Midbrain (tissue), 1 donor: ENCODE results near the gene SAFB.
A peak's percentile ranks its signal among the peaks of the same experiment; 100 is the strongest.
"Not testable (repeated sequence)": the region's sequence is repeated elsewhere in the genome, so short reads cannot be mapped to it uniquely, and the experiment has no call there.

Experiments used
- DNase-seq: peaks from one replicate; lab custom pipeline; 2025; lab: John Stamatoyannopoulos, UW

SAFB gene

DNA sequence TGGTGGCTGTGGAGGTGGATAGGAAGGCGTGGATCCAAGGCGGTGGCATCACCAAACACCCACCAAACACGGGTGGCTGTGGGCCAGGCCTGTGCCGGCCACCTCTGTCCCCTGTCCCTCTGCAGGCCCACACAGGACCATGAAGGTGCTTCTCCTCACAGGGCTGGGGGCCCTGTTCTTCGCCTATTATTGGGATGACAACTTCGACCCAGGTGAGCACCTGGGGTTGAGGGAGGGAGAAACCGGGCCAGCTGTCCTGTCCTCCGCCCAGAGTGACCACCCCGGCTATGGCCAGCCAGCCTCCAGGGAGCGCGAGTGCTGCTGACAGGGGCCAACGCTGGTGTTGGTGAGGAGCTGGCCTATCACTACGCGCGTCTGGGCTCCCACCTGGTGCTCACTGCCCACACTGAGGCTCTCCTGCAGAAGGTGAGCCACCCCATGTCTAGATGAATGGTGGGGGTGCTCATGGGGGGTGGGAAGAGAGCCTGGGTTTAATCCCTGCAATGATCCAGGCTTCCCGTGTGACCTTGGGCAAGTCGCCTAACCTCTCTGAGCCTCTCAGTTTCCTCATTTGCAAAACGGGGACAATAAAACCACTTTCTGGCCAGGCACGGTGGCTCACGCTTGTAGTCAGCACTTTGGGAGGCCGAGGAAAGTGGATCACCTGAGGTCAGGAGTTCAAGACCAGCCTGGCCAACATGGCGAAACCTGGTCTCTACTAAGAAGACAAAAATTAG, 62.0 kb downstream of the SAFB start:
- no peak for DNase-seq

DNA sequence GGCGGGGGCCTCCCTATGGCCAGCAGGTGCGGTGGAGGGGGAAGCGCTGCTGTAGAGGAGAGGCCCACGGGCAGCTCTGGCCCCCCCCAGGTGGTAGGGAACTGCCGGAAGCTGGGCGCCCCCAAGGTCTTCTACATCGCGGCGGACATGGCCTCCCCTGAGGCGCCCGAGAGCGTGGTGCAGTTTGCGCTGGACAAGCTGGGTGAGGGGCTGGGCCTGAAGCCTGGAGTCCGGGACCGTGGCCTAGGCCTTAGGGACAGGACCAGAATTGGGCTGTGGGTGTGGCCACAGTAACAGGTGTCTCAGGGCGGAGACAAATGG, 63.4 kb downstream of the SAFB start:
- DNase-seq, result no peak

DNA sequence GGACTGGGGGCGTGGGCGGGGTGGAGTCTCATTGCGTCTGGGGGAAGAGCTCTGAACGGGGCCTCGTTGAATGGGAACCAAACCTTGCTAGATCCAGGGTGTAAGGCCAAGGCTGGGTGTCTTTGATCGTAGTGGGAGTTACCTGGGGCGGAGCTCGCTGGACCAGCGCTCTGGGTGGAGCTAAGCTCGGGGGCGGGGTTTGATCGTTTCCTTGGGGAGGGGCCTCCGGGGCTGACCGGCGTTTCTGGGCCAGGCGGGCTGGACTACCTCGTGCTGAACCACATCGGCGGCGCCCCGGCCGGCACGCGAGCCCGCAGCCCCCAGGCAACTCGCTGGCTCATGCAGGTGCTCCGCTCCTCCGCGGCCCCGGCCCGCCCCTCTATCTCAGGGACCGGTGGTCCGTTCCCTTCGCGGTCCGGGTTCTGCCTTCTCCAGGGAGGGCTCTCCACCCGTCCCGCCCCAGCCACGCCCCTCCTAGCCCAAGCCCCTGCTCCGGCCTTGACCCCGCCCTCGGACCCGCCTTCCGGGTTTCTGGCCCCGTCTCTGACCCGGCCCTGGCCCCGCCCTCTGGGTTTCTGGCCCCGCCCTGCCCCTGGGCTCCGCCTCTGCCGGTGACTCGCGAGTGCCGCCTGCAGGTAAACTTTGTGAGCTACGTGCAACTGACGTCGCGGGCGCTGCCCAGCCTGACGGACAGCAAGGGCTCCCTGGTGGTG, 63.9 kb downstream of the SAFB start:
- peak; percentile 82 for DNase-seq

DNA sequence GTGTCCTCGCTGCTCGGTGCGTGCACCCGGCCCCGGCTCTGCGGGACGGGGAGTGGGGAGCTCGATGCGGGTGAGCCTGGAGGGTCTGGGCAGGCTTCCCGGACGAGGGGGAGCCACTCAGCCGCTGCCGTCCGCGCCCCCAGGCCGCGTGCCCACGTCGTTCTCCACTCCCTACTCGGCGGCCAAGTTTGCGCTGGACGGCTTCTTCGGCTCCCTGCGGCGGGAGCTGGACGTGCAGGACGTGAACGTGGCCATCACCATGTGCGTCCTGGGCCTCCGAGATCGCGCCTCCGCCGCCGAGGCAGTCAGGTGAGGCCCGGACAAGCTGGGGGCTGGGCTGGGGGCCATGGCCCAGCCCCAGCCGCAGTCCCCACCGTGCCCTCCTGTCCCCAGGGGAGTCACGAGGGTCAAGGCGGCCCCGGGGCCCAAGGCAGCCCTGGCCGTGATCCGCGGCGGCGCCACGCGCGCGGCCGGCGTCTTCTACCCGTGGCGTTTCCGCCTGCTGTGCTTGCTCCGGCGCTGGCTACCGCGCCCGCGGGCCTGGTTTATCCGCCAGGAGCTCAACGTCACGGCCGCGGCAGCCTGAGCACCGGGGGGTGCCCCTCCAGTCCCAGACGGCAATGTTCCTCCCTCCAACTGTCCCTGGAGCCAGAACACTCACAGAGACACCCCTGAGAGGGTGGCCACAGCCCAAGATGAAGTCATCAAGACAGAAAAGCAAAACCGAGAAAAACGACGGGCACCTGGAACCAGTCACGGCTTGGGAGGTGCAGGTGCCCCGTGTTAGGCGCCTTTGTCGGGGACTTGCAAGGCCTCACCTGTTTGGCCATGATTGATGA, 64.7 kb downstream of the SAFB start:
- DNase-seq, result no peak

DNA sequence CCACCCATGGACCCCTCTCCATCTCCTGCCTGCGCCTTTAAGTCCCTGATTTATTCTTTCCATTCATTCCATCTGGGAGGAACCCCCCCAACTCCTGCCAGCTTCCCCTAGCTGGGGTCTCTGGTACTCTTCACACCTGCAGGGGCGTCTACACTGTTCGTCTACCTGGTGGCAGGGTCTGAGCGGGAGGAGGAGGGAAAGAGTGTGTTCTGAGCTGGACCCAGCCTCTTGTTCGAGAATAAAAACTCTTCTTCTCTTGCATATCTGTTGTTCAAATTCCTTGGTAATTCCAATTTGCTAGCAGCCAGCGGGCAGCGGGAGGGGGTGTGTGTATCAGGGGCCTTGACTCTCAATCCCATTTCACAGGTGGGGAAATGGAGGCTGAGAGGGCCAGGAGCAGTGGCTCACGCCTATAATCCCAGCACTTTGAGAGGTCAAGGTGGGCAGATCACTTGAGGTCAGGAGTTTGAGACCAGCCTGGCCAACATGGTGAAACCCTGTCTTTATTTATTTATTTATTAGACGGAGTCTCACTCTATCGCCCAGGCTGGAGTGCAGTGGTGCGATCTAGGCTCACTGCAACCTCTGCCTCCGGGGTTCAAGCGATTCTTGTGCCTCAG, 65.5 kb downstream of the SAFB start:
- DNase-seq, result not testable (repeated sequence)

DNA sequence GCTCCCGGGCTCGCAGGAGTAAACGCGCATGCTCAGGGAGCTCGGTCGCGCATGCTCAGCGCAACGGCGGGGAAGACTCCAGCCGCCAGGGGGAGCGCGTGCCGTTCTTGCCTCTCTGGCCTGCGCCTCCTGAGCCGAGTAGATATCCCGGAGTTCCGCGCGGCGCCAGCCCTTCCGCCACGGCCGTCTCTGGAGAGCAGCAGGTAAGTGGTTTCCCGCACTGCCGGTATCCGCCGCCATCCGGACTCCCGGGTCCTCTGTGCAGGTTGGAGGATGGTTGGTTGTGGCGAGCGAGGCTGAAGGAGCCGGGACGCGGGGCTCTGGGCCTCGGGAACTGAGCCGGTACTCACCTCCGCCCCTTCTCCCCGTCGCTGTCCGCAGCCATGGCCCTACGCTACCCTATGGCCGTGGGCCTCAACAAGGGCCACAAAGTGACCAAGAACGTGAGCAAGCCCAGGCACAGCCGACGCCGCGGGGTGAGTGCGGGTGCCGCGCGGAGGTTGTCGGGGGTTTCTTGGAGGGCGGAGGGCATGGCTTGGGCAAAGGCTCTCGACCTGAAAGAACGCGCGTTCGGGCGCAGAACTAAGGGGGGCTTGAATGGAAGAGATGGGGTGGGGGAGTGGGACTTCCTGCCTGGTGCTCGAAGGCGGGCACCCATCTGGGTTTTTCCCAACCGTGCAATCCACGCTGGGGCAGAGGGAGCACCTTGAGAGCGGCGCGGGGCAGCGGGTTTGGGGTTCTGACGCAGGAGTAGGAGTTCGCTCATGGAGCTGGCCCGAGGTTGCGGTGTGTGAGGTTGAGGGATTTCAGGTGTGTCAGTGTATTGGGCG, 67.5 kb downstream of the SAFB start, which contains the start of gene RPL36:
Gene RPL36 (plus strand): TSS at position 171 of the 830 bp plus-strand sequence. CDS start 213 bp downstream, at position 384.
- peak; percentile 95 for DNase-seq

DNA sequence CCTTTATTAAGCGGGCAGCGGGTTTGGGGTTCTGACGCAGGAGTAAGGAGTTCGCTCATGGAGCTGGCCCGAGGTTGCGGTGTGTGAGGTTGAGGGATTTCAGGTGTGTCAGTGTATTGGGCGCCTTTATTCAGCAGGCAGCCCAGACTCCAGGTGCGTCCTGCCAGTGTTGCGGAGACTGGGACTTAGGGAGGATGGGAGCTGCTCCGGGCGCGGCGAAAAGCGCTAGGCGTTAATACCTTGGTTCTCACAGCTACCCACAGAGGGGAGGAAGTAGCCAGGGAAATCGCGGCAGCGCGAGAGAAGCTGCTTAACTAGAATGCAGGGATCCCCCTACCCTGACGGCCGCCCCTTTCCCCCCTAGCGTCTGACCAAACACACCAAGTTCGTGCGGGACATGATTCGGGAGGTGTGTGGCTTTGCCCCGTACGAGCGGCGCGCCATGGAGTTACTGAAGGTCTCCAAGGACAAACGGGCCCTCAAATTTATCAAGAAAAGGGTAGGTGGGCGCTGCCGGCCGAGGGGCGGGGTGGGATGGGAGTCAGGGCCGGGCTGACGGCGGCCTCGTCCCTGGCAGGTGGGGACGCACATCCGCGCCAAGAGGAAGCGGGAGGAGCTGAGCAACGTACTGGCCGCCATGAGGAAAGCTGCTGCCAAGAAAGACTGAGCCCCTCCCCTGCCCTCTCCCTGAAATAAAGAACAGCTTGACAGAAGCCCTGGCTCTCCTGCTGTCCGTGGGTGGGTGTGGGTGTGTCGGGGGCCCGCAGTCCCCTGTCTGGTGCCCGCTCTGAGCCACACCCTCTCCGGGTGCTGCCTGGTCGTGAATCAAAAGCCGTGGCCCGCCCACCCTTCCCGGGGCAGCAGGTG, 68.3 kb downstream of the SAFB start:
- no peak for DNase-seq

DNA sequence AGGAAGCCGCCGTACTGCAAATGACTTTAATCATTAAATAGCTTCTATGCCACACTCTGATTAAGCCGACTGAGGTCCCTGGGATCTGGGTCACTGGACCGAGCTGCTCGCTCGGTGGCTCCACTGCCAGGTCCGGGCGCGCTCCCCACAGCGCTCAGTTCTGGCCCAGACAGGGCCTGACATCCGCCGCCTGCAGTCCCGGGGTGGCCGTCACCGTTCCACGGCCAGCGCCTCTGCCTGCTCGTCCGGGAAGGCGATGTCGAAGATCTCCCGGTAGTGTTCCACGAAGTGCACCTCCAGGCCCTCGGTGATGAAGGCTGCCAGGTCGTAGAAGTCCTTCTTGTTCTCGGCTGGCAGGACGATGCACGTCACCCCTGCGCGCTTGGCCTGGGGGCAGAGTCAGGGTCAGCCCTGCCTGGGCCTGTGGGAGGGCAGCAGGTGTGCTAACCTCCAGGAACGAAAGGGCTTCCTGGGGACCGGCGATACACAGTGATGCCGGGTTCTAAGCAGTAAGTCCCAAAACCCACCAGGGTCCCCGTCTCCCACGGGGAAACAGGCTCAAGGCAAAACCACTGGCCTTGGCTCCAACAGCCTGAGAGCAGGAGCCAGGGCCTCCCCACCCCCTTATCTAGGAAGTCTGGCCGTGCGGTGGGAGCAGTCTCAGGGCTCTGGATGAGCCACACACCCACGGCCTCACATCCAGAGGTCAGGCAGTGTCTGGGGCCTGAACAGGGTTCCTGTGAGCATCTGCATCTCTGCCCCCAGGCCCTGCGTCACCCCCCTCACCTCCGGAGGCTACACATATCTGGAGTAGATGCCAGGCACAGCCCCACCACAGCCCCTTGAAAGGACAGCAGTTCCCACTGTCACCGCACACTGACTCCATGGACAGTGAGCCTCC, 69.2 kb downstream of the SAFB start:
- no peak for DNase-seq

DNA sequence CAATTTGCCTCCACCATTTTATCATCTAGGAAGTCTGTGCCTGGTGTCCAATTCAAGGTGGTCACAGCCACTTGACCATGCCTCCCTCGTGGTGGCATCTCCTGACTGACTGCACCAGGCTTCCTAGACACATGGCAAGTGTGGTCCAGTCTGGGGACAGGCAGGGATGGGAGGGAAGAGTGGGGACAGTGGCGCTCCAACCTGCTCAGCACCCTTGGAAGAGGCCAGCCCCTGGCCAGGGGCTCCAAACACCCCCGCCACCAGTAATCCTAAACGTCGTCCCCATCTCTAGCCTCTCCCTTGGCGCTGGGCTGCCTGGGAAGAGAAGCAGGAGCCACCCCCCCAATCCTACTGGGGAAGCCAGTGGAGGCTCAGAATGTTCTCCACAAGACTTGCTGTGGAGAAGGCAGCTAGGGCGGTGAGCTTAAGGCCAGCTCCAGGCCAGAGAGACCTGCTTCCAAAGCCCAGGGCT, 69.9 kb downstream of the SAFB start:
- DNase-seq, result no peak

DNA sequence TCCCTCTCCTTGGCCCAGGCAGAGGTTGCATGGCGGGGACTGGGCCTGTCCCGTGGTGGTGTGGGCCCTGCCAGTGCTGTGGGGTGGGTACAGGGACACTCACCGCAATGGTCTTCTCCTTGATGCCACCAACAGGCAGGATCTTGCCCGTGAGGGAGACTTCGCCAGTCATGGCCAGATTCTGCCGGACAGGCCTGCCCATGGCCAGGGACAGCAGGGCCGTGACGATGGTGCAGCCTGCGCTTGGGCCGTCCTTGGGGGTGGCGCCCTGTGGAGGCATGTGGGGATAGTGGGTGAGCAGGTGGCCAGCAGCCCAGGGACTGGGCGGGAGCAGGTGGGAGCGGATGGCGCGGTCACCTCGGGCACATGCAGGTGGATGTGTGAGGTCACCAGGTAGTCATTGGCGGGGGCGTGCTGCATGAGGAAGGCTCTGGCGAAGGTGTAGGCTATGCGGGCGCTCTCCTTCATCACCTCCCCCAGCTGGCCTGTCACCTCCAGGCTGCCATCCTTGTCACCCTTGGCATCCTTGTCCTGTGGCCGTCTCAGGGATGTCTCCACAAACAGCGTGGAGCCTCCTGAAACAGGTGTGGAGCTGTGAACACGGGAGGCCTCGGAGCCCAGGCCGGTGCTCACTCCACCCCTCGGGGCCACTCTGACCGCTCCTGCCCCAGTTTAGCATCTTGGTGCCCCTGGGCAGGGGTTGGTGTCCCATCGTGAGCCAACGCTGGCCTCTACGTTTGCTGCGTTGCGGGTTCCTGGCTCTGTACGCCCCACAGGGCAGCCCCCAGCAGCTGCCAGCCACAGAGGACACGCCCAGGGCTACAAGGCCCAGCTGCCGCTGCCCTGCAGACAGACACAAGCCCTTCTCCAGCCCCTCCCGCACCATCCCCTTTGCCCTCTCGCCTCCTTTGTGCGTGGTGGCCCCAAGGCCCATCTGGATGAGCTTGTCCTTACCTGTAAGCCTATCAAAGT, 70.6 kb downstream of the SAFB start:
- DNase-seq, result no peak

DNA sequence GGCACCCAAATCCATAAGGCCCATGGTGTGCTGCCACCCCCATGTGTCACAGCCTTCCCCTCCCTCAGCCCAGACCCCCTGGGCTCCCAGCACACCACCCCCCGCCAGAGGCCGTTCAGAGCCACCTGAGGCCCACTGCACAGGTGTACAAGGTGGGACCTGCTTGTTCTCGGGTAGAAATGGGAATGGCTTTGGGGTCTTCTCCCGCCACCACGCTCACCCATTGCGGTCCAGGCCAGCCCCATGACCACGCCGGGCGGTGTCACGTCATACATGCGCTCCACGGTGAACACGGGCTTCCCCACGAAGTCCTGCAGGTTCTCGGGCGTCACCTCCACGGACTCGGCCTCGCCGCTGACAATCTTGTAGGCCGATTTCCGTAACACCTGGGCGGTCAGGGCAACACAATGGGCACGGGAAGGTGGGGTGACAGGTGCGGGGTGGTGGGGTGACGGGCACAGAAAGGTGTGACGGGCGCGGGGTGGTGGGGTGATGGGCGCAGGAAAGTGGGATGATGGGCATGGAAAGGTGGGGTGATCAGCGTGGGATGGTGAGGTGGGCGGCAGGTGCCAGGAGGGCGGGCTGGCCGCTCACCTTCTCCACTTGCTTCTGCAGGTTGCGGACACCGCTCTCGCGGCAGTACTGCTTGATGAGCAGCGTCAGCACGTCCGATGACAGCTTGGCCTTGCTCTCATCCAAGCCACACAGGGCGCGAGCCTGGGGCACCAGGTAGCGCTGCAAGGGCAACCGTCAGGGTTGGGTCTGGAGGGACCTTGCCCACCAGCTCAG, 71.5 kb downstream of the SAFB start:
- no peak for DNase-seq

DNA sequence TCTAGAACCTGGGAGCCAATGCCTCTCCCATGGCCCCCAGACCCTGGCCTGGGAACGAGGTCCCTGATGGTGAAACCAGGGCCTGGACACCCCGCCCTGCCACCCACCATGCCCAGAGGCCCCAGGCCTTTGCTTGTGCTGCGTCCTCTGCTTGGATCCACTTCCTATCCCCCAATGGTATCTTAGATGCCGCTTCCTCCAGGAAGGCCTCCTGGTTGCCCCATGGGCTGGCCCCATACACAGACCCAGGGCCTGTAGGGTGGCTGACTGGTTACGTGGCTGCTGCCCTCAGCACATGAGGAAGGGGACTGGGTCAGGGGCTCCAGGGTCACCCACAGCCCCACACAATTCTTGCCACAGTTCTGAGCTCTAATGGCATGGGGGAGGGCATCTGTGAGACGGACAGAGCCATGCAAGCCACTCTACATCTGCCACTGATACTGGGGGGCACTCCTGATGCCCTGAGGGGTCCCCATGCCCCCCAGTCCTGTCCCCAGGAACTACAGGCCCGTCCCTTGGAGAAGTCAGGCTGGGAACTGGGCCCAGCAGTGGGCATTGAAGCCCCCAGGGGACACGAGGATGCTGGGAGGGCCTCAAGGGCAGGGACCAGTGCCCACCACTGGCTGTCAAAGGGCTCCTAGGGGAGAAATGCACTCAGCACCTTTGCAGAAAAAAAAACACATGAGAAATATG, 72.2 kb downstream of the SAFB start:
- no peak for DNase-seq

DNA sequence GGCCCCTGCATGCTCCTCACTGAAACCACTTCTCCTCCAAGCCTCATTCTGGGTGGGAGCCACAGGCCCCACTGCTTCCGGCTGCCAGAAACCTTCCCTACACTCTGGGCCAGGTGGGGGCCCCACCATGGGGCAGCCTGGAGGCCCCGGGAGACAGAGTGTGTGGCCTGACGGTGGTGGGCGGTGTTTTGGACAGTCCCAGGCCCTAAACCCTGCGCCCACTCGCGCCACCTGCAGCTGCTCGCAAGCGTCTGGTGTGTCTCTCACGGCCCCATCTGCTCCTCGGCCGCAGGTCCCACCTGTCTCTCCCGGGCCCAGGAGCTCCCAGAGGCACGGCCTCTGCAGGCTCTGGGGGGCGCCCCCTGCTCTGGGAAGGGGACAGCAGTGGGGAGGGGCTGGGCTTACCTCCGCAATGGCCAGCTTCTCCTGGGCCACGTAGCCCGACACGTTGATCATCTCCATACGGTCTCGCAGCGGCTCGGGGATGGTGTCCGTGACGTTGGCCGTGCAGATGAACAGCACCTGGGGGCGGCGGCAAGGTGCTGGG, 72.8 kb downstream of the SAFB start:
- no peak for DNase-seq

DNA sequence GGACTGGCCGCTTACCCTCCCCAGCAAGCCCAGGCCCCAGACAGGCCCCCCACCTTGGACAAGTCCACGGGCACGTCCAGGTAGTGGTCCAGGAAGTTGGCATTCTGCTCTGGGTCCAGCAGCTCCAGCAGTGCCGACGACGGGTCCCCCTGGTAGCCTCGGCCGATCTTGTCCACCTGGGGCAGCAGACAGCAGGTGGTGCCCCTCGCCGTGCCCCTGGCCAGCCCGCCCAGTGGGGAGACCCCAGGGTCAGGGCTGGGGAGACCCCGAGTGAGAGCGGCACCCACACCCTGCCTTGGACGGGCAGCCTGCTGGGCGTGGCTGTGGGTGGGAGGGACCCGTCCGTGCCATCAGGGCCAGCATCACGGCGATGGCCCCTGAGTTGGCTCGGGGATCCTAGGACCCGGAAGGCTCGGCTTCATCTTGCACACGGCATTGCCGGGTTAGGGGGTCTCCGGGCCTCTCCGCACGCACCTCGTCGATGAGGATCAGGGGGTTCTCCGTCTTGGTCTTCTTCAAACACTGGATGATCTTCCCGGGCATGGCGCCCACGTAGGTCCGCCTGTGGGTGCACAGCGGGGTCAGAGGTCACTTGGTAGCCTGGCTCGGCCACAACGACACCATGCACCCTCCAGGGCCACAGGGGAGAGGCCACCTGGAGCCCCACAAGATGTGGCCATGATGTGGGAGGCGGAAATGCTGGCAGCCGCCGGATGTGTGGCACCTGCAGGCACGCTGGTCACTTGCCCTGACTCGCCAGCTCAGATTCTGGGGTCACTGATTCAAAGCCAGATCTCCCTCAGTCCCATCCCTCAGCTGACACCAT, 73.5 kb downstream of the SAFB start:
- no peak for DNase-seq
